HG02852 (cell line): ENCODE results near the gene ANKZF1.
"Not testable (repeated sequence)": the region's sequence is repeated elsewhere in the genome, so short reads cannot be mapped to it uniquely, and the experiment has no call there.

Experiments
- ATAC-seq: cut with Tn5 transposase; IDR thresholded peaks from one replicate; pipeline ENCODE4 v1.9.1; 2021; ENCODE audit warnings: mild to moderate bottlenecking, moderate library complexity; ENCODE audit not compliant: unreplicated experiment

The ANKZF1 gene

GRCh38 chr2:219252900-219253752, 23.5 kb downstream of the ANKZF1 start, which contains the start of gene TUBA4B:
TUBA4B (plus strand) TSS chr2:219253243; CDS start chr2:219253408, 165 bp downstream.
- ATAC-seq, result peak; percentile 21

- ATAC-seq, result peak; percentile 53
Observed at GRCh38 chr2:219253753-219254589, 24.4 kb downstream of the ANKZF1 start, which contains the start of gene TUBA4A. TUBA4A (minus strand) TSS chr2:219253918; CDS start chr2:219253858, 60 bp downstream.

DNA sequence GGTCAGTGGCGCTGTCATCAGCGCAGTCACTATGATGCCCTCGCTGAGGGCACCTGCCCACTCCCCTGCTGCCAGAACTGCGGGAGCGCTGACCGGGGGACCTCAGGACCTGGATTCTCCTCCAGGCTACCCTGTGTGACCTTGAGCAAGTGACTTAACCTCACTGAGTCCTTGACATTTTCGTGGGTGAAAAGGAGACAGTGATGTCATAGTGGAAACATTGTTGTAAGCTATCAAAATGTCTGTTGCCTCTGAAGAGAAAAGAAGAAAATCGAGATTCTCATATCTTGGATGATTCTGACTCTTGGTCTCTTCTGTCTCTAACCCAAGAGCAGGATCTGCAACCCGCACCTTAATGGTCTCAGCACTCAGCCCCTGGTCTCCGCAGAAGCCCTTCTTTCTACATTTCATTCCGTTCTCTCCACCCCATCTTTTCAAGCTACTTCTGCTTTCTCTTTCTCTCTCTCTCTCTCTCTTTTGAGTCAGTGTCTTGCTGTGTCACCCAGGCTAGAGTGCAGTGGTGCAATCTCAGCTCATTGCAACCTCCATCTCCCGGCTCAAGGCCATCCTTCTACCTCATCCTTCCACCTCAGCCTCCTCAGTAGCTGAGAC, 25.1 kb downstream of the ANKZF1 start:
- ATAC-seq, result peak; percentile 23

GRCh38 chr2:219258942-219259341, 29.3 kb downstream of the ANKZF1 start:
- ATAC-seq, result not testable (repeated sequence)

GRCh38 chr2:219261024-219261855, 31.6 kb downstream of the ANKZF1 start:
- ATAC-seq, result no peak

- no peak for ATAC-seq
Observed at GRCh38 chr2:219266232-219266631, 36.6 kb downstream of the ANKZF1 start.

GRCh38 chr2:219266886-219267285, 37.3 kb downstream of the ANKZF1 start:
- ATAC-seq, result no peak

DNA sequence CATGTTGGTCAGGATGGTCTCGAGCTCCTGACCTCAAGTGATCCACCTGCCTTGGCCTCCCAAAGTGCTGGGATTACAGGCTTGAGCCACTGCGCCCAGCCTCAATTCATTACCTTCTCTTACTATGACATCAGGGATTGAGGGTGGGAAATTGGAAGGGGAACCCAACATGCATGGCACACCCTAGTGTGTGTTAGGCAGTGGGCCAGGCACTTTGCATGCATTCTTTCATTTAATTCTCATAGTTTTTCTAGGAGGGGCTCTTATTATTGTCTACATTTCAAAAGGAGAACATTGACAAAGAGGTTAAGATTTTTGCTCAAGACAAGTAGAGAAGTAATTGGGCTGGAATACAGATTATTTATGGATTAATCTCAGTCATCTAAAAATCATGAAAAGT, 38.7 kb downstream of the ANKZF1 start:
- ATAC-seq, result no peak

- ATAC-seq, result no peak
Observed at GRCh38 chr2:219269362-219270054, 39.9 kb downstream of the ANKZF1 start.

DNA sequence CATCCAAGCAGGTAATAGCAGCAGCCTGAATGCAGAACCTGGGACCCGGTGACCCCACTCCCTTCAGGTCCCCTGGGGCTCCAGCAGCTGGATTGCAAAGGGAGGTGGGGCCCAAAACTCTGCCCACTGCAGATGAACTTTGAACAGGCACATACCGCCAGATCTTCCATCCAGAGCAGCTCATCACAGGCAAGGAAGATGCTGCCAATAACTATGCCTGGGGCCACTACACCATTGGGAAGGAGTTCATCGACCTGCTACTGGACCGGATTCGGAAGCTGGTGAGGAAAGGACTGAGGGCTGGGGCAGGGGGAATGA, 40.4 kb downstream of the ANKZF1 start:
- ATAC-seq, result no peak

GRCh38 chr2:219271021-219271420, 41.4 kb downstream of the ANKZF1 start:
- ATAC-seq, result no peak

- no peak for ATAC-seq
Observed at GRCh38 chr2:219272356-219272755, 42.8 kb downstream of the ANKZF1 start.

DNA sequence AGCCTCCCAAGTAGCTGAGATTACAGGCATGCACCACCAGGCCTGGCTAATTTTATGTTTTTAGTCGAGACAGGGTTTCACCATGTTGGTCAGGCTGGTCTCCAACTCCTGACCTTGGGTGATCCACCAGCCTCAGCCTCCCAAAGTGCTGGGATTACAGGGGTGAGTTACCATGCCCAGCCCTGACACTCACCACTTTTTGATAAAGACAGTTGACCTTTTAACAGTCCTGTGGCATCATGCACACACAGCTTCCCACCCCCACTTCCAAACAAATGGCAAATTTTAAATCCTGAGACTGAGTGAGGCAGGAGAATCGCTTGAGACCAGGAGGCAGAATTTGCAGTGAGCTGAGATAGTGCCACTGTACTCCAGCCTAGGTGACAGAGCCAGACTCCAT, 43.4 kb downstream of the ANKZF1 start:
- no peak for ATAC-seq

- ATAC-seq, result no peak
Observed at GRCh38 chr2:219273937-219274336, 44.3 kb downstream of the ANKZF1 start.

GRCh38 chr2:219274361-219274921, 44.8 kb downstream of the ANKZF1 start:
- no peak for ATAC-seq

GRCh38 chr2:219277703-219278654, 48.4 kb downstream of the ANKZF1 start:
- ATAC-seq, result no peak

- ATAC-seq, result no peak
Observed at GRCh38 chr2:219278655-219279150, 49.1 kb downstream of the ANKZF1 start.
